HepG2 (cell line): ENCODE measurements around the gene PRRT1. TPM values are rescaled to one million over a fixed set of nuclear protein-coding genes. Genes with fewer than 3 reads are reported as not detected.

Experiments
- ATF1 ChIP-seq: IDR thresholded peaks from 2 replicates; pipeline ENCODE4 v1.6.1; 2016; ENCODE audit warnings: mild to moderate bottlenecking, control low read depth
- CREB1 ChIP-seq, 2 experiments: fragments of 450-650 bp in 1 of 2; IDR thresholded peaks; 2 replicates each; pipeline ENCODE4 v1.6.1; 2016 to 2017; ENCODE audit warnings: control low read depth in 1 of 2, mild to moderate bottlenecking in 1 of 2, missing compliant biosample characterization in 1 of 2, missing genetic modification characterization in 1 of 2
- FOXA1 ChIP-seq, 2 experiments: fragments of 450-650 bp in 1 of 2; sonication (generic) in 1 of 2; formaldehyde crosslinking in 1 of 2; IDR thresholded peaks; 2 replicates each; pipeline versions ENCODE4 v1.4.0 to v1.6.1; 2016 to 2020; ENCODE audit warnings: missing genetic modification reagents in 1 of 2
- FOXA3 ChIP-seq: IDR thresholded peaks from 2 replicates; pipeline ENCODE4 v1.6.1; 2016; ENCODE audit warnings: missing genetic modification reagents, missing compliant biosample characterization
- HNF4G ChIP-seq, 2 experiments: sonication (generic) in 1 of 2; formaldehyde crosslinking in 1 of 2; IDR thresholded peaks; 2 replicates each; pipeline versions ENCODE4 v1.4.0 to v1.6.1; 2011 to 2020; ENCODE audit warnings: borderline replicate concordance in 2 of 2, low read depth in 2 of 2, mild to moderate bottlenecking in 2 of 2, low read length in 1 of 2, missing genetic modification reagents in 1 of 2, moderate library complexity in 1 of 2
- IKZF1 ChIP-seq: fragments of 450-650 bp; IDR thresholded peaks from 2 replicates; pipeline ENCODE4 v1.7.1; 2016
- KDM3A ChIP-seq: IDR thresholded peaks from 2 replicates; pipeline ENCODE4 v1.6.1; 2018; ENCODE audit warnings: low read depth, missing compliant biosample characterization
- KDM4B ChIP-seq: sonication (generic); formaldehyde crosslinking; IDR thresholded peaks from 2 replicates; pipeline ENCODE4 v1.4.0; 2020; ENCODE audit warnings: missing genetic modification reagents
- MAFK ChIP-seq, 2 experiments: IDR thresholded peaks in 1 of 2; conservative IDR thresholded peaks in 1 of 2; 2 replicates each; pipeline ENCODE4 v1.6.1; 2011; ENCODE audit warnings: improper control_type of control experiment in 2 of 2, low read length in 2 of 2
- MBNL3 ChIP-seq: fragments of 250-450 bp; sonication (Bioruptor Pico); conservative IDR thresholded peaks from 2 replicates; pipeline ENCODE4 v1.8.0; 2022; ENCODE audit warnings: mild to moderate bottlenecking, inconsistent platforms
- NR2F1 ChIP-seq, 2 experiments: fragments of 450-650 bp in 1 of 2; formaldehyde crosslinking in 1 of 2; IDR thresholded peaks; 2 replicates each; pipeline versions ENCODE4 v1.5.0 to v1.6.1; 2016 to 2020; ENCODE audit warnings: mild to moderate bottlenecking in 1 of 2, missing compliant biosample characterization in 1 of 2, missing genetic modification reagents in 1 of 2, moderate library complexity in 1 of 2
- PHF20 ChIP-seq: sonication (generic); formaldehyde crosslinking; IDR thresholded peaks from 2 replicates; pipeline ENCODE4 v1.5.0; 2020; ENCODE audit warnings: mild to moderate bottlenecking, missing genetic modification reagents
- POLR2A ChIP-seq, 2 experiments: IDR thresholded peaks; 2 replicates each; pipeline ENCODE4 v1.6.1; 2011; ENCODE audit warnings: low read depth in 2 of 2, low read length in 2 of 2, mild to moderate bottlenecking in 1 of 2, moderate library complexity in 1 of 2; ENCODE audit not compliant: insufficient read depth in 1 of 2
- PTBP1 ChIP-seq: fragments of 200-400 bp; formaldehyde crosslinking; IDR thresholded peaks from 2 replicates; pipeline ENCODE4 v1.6.1; 2018; ENCODE audit warnings: low read length, low read depth; ENCODE audit not compliant: poor library complexity, severe bottlenecking
- RAD21 ChIP-seq: fragments of 450-650 bp; formaldehyde crosslinking; IDR thresholded peaks from 2 replicates; pipeline ENCODE4 v1.5.0; 2020; ENCODE audit warnings: mild to moderate bottlenecking
- RBM39 ChIP-seq: fragments of 200-400 bp; formaldehyde crosslinking; IDR thresholded peaks from one replicate; pipeline ENCODE4 v1.6.1; 2018; ENCODE audit warnings: antibody characterized with exemption, mild to moderate bottlenecking, low read depth, low read length; ENCODE audit not compliant: poor library complexity, severe bottlenecking
- REPIN1 ChIP-seq: sonication (generic); formaldehyde crosslinking; IDR thresholded peaks from 2 replicates; pipeline ENCODE4 v1.8.0; 2022; ENCODE audit warnings: missing genetic modification reagents, low read depth, mild to moderate bottlenecking, borderline replicate concordance
- RFX1 ChIP-seq: fragments of 450-650 bp; IDR thresholded peaks from 2 replicates; pipeline ENCODE4 v1.6.1; 2017
- RXRA ChIP-seq: sonication (generic); formaldehyde crosslinking; IDR thresholded peaks from 2 replicates; pipeline ENCODE4 v1.5.1; 2020; ENCODE audit warnings: missing genetic modification reagents
- SRF ChIP-seq: IDR thresholded peaks from 2 replicates; pipeline ENCODE4 v1.6.1; 2011; ENCODE audit warnings: mild to moderate bottlenecking, low read depth, low read length, moderate library complexity
- YEATS4 ChIP-seq: sonication (generic); formaldehyde crosslinking; IDR thresholded peaks from 2 replicates; pipeline ENCODE4 v1.4.0; 2020; ENCODE audit warnings: missing genetic modification reagents, borderline replicate concordance
- YY1 ChIP-seq: IDR thresholded peaks from 2 replicates; pipeline ENCODE4 v1.6.1; 2011; ENCODE audit warnings: low read length, low read depth, moderate library complexity, mild to moderate bottlenecking; ENCODE audit not compliant: insufficient read depth, insufficient replicate concordance
- ZBTB10 ChIP-seq: sonication (generic); formaldehyde crosslinking; IDR thresholded peaks from 2 replicates; pipeline ENCODE4 v1.4.0; 2020; ENCODE audit warnings: missing genetic modification reagents, borderline replicate concordance
- ZEB1 ChIP-seq: IDR thresholded peaks from 2 replicates; pipeline ENCODE4 v1.6.1; 2012; ENCODE audit warnings: mild to moderate bottlenecking, low read depth, inconsistent platforms; ENCODE audit not compliant: insufficient replicate concordance
- ZNF12 ChIP-seq: sonication (generic); formaldehyde crosslinking; IDR thresholded peaks from 2 replicates; pipeline ENCODE4 v1.5.0; 2020; ENCODE audit warnings: missing genetic modification reagents
- ZNF598 ChIP-seq: sonication (generic); formaldehyde crosslinking; IDR thresholded peaks from 2 replicates; pipeline ENCODE4 v1.5.1; 2020; ENCODE audit warnings: mild to moderate bottlenecking, missing genetic modification reagents, borderline replicate concordance
- ZNF747 ChIP-seq: sonication (generic); formaldehyde crosslinking; IDR thresholded peaks from 2 replicates; pipeline ENCODE4 v1.8.1; 2023; ENCODE audit warnings: missing genetic modification reagents, mild to moderate bottlenecking, borderline replicate concordance
- ZNF776 ChIP-seq: sonication (generic); formaldehyde crosslinking; IDR thresholded peaks from 2 replicates; pipeline ENCODE4 v1.4.0; 2020; ENCODE audit warnings: mild to moderate bottlenecking, missing genetic modification reagents
- ZNF790 ChIP-seq: sonication (generic); formaldehyde crosslinking; IDR thresholded peaks from 2 replicates; pipeline ENCODE4 v1.8.0; 2022; ENCODE audit warnings: missing genetic modification reagents, mild to moderate bottlenecking, borderline replicate concordance
- polyA plus RNA-seq, 8 experiments: library from polyadenylated mRNA; depleted of rRNA in 3 of 8; stranded (reverse) in 7 of 8; unstranded in 1 of 8; fragments of >200 nt; fragmentation: Illumina TruSeq in 4 of 8; extraction: Trizol in 4 of 8; gene quantifications; 2 replicates each; pipeline versions ENCODE4 v1.2.1 to v1.2.3, GENCODE V29; 2011 to 2016; ENCODE audit warnings: low read depth in 4 of 8, missing spikeins in 1 of 8, mixed read lengths in 1 of 8; ENCODE audit not compliant: insufficient read depth in 1 of 8
- total RNA-seq, 5 experiments: library from RNA; depleted of rRNA; stranded (reverse); fragments of >200 nt; fragmentation: Illumina TruSeq; extraction: Trizol; gene quantifications; 2 replicates each; pipeline ENCODE4 v1.2.3, GENCODE V29; 2016; ENCODE audit warnings: low read depth in 1 of 5

Gene PRRT1
- total and polyA plus RNA-seq, 2 of the 13 experiments (the other 11 are each of a cell fraction or from before 2014, with no cell fraction given) = 0.64 to 1.4 TPM

GRCh38 chr6:32177788-32178546, 26.2 kb upstream of the PRRT1 start, which contains the start of gene RNF5 (continued):
- TF ChIP-seq FOXA1 (IDR thresholded peaks at IDR 0.05) (no peak), FOXA1 (CRISPR knock-in tag; IDR thresholded peaks at IDR 0.05) (peak; percentile 69), YY1 (peak; percentile 76), POLR2A (IDR thresholded peaks at IDR 0.05; ENCODE audit: insufficient read depth in 1 of 2, low read depth in 2 of 2, low read length in 2 of 2) (peak; percentile 1 to 14; a peak in 1 of 4 replicates), HNF4G (IDR thresholded peaks at IDR 0.05; ENCODE audit: borderline replicate concordance, low read depth, low read length) (peak; percentile 86), HNF4G (CRISPR knock-in tag; IDR thresholded peaks at IDR 0.05; ENCODE audit: borderline replicate concordance, low read depth) (peak; percentile 63; the same call in 1 of the 2 replicates), PHF20 (peak; percentile 7; the same call in 1 of the 2 replicates), RBM39 (no peak), REPIN1 (peak; percentile 69; the same call in 1 of the 2 replicates), KDM3A (peak; percentile 50; the same call in 1 of the 2 replicates), MAFK (conservative IDR thresholded peaks at IDR 0.05 in 1 of 2, IDR thresholded peaks at IDR 0.05 in 1 of 2; ENCODE audit: low read length in 2 of 2) (peak; percentile 99 to 100), RAD21 (CRISPR knock-in tag) (no peak), ZNF790 (CRISPR knock-in tag) (no peak), IKZF1 (no peak), RXRA (CRISPR knock-in tag) (no peak), ZNF776 (no peak), CREB1 (IDR thresholded peaks at IDR 0.05) (peak; percentile 92), CREB1 (CRISPR knock-in tag; IDR thresholded peaks at IDR 0.05) (peak; percentile 93), MBNL3 (CRISPR knock-in tag) (no peak), RFX1 (peak; percentile 99), NR2F1 (CRISPR knock-in tag; IDR thresholded peaks at IDR 0.05) (no peak), SRF (no peak), ZEB1 (no peak), YEATS4 (CRISPR knock-in tag) (peak; percentile 59), ATF1 (peak; percentile 88; the same call in 1 of the 2 replicates), ZNF598 (CRISPR knock-in tag) (no peak), ZBTB10 (peak; percentile 87), KDM4B (0 out of 2 replicates have a peak, but pooled peaks have one; percentile 20), FOXA3 (peak; percentile 50; the same call in 1 of the 2 replicates), PTBP1 (no peak), ZNF12 (CRISPR knock-in tag) (peak; percentile 5; the same call in 1 of the 2 replicates), ZNF747 (CRISPR knock-in tag) (peak; percentile 65; the same call in 1 of the 2 replicates)
